Mucosa of rectum (tissue), 2 donors: Measurements from ENCODE around the gene LRRC7.

ENCODE experiments used
- H3K27ac ChIP-seq, 2 donors: one replicate each; pipeline ENCODE4 v1.7.0; 2013; ENCODE audit warnings: inconsistent platforms in 2 of 2, low read depth in 2 of 2, low read length in 2 of 2
- H3K27me3 ChIP-seq, 2 donors: one replicate each; pipeline ENCODE4 v1.7.0; 2013; ENCODE audit warnings: low read length in 2 of 2; ENCODE audit not compliant: control insufficient read depth in 2 of 2, insufficient read depth in 2 of 2
- H3K36me3 ChIP-seq, 2 donors: one replicate each; pipeline ENCODE4 v1.7.0; 2013; ENCODE audit warnings: low read length in 2 of 2; ENCODE audit not compliant: control insufficient read depth in 2 of 2, insufficient read depth in 2 of 2
- H3K4me1 ChIP-seq, 2 donors: one replicate each; pipeline ENCODE4 v1.7.0; 2013; ENCODE audit warnings: low read length in 2 of 2, mild to moderate bottlenecking in 1 of 2; ENCODE audit not compliant: control insufficient read depth in 2 of 2, insufficient read depth in 2 of 2
- H3K4me3 ChIP-seq, 2 donors: one replicate each; pipeline ENCODE4 v1.7.0; 2013; ENCODE audit warnings: low read length in 2 of 2
- H3K9ac ChIP-seq, 2 donors: one replicate each; pipeline ENCODE4 v1.7.0; 2013; ENCODE audit warnings: low read length in 2 of 2, low read depth in 1 of 2, mild to moderate bottlenecking in 1 of 2
- H3K9me3 ChIP-seq, 2 donors: one replicate each; pipeline ENCODE4 v1.7.0; 2013; ENCODE audit warnings: low read length in 2 of 2; ENCODE audit not compliant: control insufficient read depth in 2 of 2
- donor health status: healthy.
- donor health status: Normal muscosa, but diverticular disease.

The LRRC7 gene

DNA sequence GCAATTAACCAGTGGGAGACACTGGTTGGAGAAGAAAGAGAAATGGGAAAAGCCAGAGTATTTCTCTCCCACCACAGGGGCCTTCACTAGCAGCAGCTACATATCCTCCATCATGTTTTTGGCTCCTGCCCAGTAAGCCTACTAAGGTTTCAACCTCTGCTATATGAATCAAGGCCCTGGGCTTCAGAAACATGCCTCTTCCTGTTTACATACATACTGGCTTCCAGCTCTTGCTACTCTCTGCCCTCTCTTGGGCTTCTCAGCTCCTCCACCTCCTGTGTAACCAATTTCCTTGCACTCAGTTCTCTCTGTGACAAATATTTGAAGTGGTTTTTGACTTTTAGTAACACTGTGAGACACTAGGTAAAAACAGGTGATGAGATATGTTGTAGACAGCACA lies 80.8 kb downstream of the LRRC7 start:
- Histone ChIP-seq H3K36me3 (no peaks in the 10 kb centered on the region), H3K9me3 (no peaks in the 10 kb centered on the region), H3K4me3 (no peak overlapping the region), H3K9ac (no peak overlapping the region), H3K27ac (no peak overlapping the region), H3K4me1 (no peaks in the 10 kb centered on the region), H3K27me3 (no peaks in the 10 kb centered on the region)

DNA sequence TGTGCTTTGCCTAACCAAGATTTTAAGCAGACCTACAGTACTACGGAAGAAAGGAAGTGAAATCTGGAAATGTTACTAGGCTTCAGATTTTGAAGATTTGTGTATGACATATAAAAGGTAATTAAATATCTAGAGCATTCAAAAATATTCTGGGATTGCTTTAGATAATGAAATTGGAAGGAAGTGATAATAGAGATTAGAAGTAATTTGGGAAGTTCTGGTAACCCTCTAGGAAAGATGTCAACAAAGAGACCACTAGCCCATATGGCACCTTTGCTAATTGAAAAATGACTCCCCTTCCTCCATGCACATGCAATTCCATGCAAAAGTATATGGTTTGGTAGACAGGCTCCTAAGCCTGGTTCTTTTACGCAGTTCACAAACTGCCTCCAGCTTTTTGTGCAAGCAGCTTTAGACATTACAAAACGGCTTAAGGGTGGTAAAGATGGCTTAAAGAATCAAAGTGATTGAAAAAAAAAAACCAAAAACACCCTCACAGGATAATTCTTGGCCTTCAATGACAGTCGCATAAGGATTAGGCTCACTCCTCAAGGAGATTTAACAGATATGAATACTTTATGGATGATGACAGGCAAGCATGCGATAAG lies 81.8 kb downstream of the LRRC7 start:
- Histone ChIP-seq H3K4me1 (no peaks in the 10 kb centered on the region), H3K36me3 (no peaks in the 10 kb centered on the region), H3K9me3 (no peaks in the 10 kb centered on the region), H3K4me3 (no peak overlapping the region), H3K27ac (no peak overlapping the region), H3K9ac (no peak overlapping the region), H3K27me3 (no peaks in the 10 kb centered on the region)

DNA sequence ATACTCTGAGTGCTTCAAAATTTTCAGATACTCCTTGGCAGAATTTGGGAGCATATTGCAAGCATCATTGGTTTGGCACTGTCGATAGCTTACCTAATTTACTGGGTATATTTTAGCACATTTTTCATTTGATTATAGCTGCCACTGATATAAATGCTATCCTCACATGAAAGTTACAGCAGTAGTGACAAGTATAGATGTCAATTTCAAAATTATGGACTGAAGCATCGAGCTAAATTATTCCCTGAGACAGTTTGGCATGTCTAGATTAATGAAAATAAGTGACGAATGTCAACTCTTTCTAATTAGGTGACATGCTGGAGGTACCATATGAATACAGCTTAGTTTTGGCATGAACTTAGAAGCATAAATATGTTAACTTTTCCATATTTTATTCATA lies 83.1 kb downstream of the LRRC7 start:
- H3K4me1 ChIP-seq, result no peaks in the 10 kb centered on the region

DNA sequence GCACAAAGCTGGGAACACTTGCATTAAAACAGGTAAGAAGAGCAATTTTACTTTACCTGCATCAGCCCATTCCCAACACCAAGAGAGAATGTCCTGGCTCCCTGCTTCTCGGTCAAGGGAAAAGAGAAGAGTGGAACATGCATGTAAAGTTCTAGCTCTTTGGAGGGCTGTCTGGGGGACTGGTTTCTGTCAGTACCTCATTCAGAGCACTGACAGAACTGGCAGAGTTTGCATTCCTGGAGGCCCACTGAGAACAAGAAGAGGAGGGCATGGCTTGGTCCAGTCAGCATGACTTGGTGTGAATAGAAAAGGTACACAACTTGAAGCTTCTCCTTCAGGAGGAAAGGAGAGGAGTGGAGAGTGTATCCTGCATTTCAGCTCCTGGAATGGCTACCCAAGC lies 83.9 kb downstream of the LRRC7 start:
- H3K36me3 ChIP-seq, result no peaks in the 10 kb centered on the region
- H3K27me3 ChIP-seq, result no peaks in the 10 kb centered on the region
- no peak overlapping the region for H3K27ac ChIP-seq
- H3K4me1 ChIP-seq, result no peaks in the 10 kb centered on the region
- H3K4me3 ChIP-seq, result no peak overlapping the region
- no peak overlapping the region for H3K9ac ChIP-seq
- H3K9me3 ChIP-seq, result no peaks in the 10 kb centered on the region

More for the DNA sequence above, 83.1 kb downstream of the LRRC7 start:
- Histone ChIP-seq H3K27ac (no peak overlapping the region), H3K36me3 (no peaks in the 10 kb centered on the region), H3K9ac (no peak overlapping the region), H3K4me3 (no peak overlapping the region), H3K27me3 (no peaks in the 10 kb centered on the region), H3K9me3 (no peaks in the 10 kb centered on the region)

DNA sequence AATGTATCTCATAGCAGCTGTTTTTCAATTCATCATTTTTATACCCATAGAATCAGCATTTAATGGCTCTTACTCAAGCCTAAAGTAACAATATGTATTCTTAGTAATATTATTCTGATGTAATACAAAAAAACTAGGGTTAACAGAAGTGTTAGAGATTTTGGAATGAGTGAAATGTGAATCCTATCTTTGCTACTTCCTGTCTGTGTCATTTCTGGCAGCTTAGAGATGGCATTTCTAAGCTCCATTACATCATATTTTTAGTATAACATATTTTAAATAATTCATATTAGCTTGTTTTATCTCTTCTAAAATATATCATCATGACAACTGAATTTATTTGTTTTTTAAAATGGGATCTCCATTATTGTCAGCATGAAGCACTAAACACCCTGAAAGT lies 90.2 kb downstream of the LRRC7 start:
- H3K4me1 ChIP-seq, result no peaks in the 10 kb centered on the region
- H3K27me3 ChIP-seq, result no peaks in the 10 kb centered on the region
- no peak overlapping the region for H3K9ac ChIP-seq
- H3K9me3 ChIP-seq, result no peaks in the 10 kb centered on the region
- no peak overlapping the region for H3K27ac ChIP-seq
- no peaks in the 10 kb centered on the region for H3K36me3 ChIP-seq
- H3K4me3 ChIP-seq, result no peak overlapping the region

DNA sequence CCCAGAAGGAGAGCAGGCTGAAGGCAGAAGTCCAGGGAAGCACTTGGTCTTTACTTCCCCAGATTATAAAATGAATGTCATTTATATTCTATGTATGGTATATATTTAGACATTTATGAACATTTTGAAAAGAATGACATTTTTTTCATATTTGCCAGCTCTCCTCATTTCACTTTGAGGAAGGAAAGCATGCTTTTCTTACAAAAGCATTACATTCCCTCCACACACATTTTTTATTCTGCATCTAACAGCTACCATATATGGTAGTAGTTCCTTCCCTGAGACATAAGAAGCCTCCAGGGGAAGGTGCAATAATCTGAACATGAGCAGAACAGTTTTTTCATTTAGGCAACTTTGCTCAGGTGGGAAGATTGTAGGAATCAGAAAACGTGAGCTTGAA lies 94.0 kb downstream of the LRRC7 start:
- no peaks in the 10 kb centered on the region for H3K4me1 ChIP-seq
- H3K4me3 ChIP-seq, result no peak overlapping the region
- no peaks in the 10 kb centered on the region for H3K9me3 ChIP-seq
- no peak overlapping the region for H3K9ac ChIP-seq
- no peaks in the 10 kb centered on the region for H3K27me3 ChIP-seq
- H3K36me3 ChIP-seq, result no peaks in the 10 kb centered on the region
- H3K27ac ChIP-seq, result no peak overlapping the region

DNA sequence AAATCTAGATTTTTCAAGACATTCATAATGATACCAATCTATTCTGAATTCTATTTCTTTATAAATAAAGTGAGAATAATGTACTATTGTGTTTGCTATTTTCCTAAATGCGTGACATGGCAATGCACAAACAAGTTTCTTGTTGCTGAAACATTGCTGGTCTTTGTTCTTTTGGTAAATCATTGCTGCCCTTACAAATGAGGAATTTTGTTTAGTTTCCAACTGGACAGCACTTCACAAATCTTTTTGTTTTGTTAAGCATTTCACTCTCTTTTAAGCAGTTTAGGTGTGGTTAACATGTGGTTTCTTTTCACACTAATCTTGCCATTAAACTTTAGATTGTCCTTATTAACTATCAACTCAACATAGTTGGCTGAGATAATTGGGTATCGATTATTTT lies 94.6 kb downstream of the LRRC7 start:
- Histone ChIP-seq H3K4me1 (no peaks in the 10 kb centered on the region), H3K9ac (no peak overlapping the region), H3K9me3 (no peaks in the 10 kb centered on the region), H3K27me3 (no peaks in the 10 kb centered on the region), H3K4me3 (no peak overlapping the region), H3K36me3 (no peaks in the 10 kb centered on the region), H3K27ac (no peak overlapping the region)

DNA sequence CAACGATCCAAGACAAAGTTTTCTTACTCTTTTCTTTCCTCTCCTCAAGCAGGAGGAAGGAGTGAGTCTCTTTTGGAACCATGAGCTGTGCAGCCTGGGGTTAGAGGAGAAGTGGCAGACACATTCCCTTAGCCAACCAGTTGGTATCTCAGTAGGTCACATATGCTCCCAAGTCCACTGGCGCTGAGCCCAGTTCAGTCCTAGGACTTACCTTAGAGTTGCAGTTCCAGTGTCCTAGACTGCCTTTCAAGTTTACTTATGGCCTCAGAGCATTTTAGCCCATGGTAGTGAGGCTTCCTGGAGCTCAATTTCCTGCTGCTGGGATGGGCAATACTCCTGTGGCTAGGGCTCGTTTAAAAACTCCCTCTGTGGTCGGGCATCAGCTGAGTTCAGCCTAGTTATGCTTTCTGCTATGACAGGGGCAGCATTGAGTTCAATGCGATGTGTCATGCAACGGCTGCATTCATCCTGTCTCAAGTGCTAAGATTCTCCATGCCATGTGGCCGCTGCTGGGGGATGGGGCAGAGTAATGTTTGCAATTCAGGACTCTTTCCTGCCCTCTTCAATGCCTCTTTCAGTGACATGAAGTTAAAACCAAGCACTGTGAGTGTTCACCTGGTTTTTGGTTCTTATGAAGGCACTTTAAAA lies 103.8 kb downstream of the LRRC7 start:
- Histone ChIP-seq H3K4me1 (no peaks in the 10 kb centered on the region), H3K27me3 (no peaks in the 10 kb centered on the region), H3K9me3 (no peaks in the 10 kb centered on the region), H3K27ac (no peak overlapping the region), H3K36me3 (no peaks in the 10 kb centered on the region), H3K9ac (no peak overlapping the region), H3K4me3 (no peak overlapping the region)

DNA sequence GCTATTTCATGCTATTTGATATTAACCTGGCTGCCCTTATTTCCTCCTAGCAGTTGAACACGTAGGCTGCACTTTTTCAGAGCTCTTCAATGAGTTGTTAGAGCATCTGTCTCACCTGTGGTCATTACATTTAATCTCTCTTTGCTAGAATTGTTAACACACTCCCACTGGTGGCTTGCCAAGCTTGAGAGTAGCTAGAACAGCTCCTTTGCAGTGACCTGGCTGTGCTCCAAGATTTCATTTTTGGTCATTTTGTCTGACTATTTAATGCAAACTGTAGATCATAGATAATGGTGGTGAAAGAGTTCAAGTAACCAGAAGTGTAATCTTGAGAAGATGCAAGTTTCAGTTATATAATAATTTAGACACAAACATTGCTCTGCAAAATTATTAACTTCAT lies 105.6 kb downstream of the LRRC7 start:
- no peaks in the 10 kb centered on the region for H3K36me3 ChIP-seq

DNA sequence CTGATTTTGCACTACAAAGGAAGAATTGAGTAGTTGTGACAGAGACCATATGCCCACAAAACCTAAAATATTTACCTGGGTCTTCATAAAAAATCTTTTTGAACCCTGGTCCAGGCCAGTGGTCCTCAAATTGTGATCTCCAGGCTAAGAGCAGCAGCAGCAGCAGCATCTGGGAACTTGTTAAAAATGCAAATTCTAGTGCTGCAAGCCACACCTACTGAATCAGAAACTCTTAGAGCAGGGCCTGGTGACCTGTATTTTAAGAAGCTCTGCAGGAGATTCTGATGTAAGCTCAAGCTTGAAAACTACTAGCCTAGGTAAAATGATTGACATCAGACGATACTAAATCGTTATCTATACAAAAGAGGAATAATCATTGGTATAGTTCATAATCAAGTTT lies 112.2 kb downstream of the LRRC7 start:
- Histone ChIP-seq H3K9me3 (no peaks in the 10 kb centered on the region), H3K4me3 (no peak overlapping the region), H3K9ac (no peak overlapping the region), H3K27ac (no peak overlapping the region), H3K27me3 (no peaks in the 10 kb centered on the region), H3K36me3 (no peaks in the 10 kb centered on the region), H3K4me1 (no peaks in the 10 kb centered on the region)

More for the DNA sequence above, 105.6 kb downstream of the LRRC7 start:
- no peak overlapping the region for H3K27ac ChIP-seq
- H3K9me3 ChIP-seq, result no peaks in the 10 kb centered on the region
- no peak overlapping the region for H3K9ac ChIP-seq
- H3K27me3 ChIP-seq, result no peaks in the 10 kb centered on the region
- no peak overlapping the region for H3K4me3 ChIP-seq
- no peaks in the 10 kb centered on the region for H3K4me1 ChIP-seq
